Adrenal gland (tissue), 12 donors: ENCODE measurements around the gene PURA. TPM values are rescaled to one million over a fixed set of nuclear protein-coding genes. Genes with fewer than 3 reads are reported as not detected.

Experiments used
- DNase-seq, 7 donors: peaks; one replicate each; pipeline ENCODE4 v3.0.0-alpha.2; 2019 to 2020
- H3K27ac ChIP-seq, 5 donors: fragments of 200-600 bp; sonication (generic) in 4 of 5; 1 replicate in 3 of 5; 2 replicates in 2 of 5; pipeline versions ENCODE4 v1.5.1 to v1.8.0; 2016 to 2020; ENCODE audit warnings: mild to moderate bottlenecking in 1 of 5
- H3K27me3 ChIP-seq: fragments of 200-600 bp; 2 replicates; pipeline ENCODE4 v1.8.0; 2021
- H3K36me3 ChIP-seq, 2 donors: fragments of 200-600 bp; replicated peaks in 1 of 2; 1 replicate in 1 of 2; 2 replicates in 1 of 2; pipeline versions ENCODE4 v1.5.1 to v1.8.0; 2018 to 2022
- H3K4me1 ChIP-seq, 2 donors: fragments of 200-600 bp; replicated peaks in 1 of 2; 1 replicate in 1 of 2; 2 replicates in 1 of 2; pipeline versions ENCODE4 v1.5.1 to v1.8.0; 2018 to 2021
- H3K4me3 ChIP-seq, 4 donors: fragments of 200-600 bp; sonication (generic) in 3 of 4; one replicate each; pipeline ENCODE4 v1.5.1; 2016 to 2018
- H3K9me3 ChIP-seq, 3 donors: fragments of 200-600 bp; sonication (generic) in 1 of 3; replicated peaks in 1 of 3; 1 replicate in 2 of 3; 2 replicates in 1 of 3; pipeline versions ENCODE4 v1.5.1 to v1.8.0; 2016 to 2021
- CTCF ChIP-seq, 6 experiments: fragments of 450-650 bp in 4 of 6; fragments of 200-600 bp in 2 of 6; sonication (generic) in 1 of 6; IDR thresholded peaks; 1 replicate in 5 of 6; 2 replicates in 1 of 6; pipeline versions ENCODE4 v1.5.1 to v1.8.0; 2016 to 2021; ENCODE audit warnings: antibody characterized with exemption in 6 of 6, mild to moderate bottlenecking in 2 of 6, moderate library complexity in 1 of 6
- POLR2A ChIP-seq, 2 donors: fragments of 450-650 bp; IDR thresholded peaks; one replicate each; pipeline ENCODE4 v1.6.1; 2017; ENCODE audit warnings: antibody characterized with exemption in 2 of 2, mild to moderate bottlenecking in 2 of 2, moderate library complexity in 1 of 2
- WGBS, 4 donors: extraction: QIAGEN DNeasy Blood & Tissue Kit in 2 of 4; methylation state at CpG; one replicate each; pipeline versions ENCODE4 v1.1.5 to v1.1.7; 2013 to 2017; 5-methylcytosine and 5-hydroxymethylcytosine counted together
- intact Hi-C, 2 donors: fragments of 100-400 bp; cut with DNase I; formaldehyde crosslinking; loops; one replicate each; pipeline versions ENCODE4 v1.14.1 to v1.15.0; 2022 to 2023
- polyA plus RNA-seq, 3 donors: library from polyadenylated mRNA; stranded (reverse); fragments of 200-250 nt in 2 of 3; fragments of 350-450 nt in 1 of 3; fragmentation: Illumina TruSeq in 1 of 3; extraction: RNeasy Lipid Tissue Mini Kit (QIAGEN cat#74804) in 1 of 3; gene quantifications; one replicate each; pipeline ENCODE4 v1.2.3, GENCODE V29; 2013 to 2014
- total RNA-seq, 9 donors: library from RNA; depleted of rRNA in 4 of 9; stranded (reverse); fragments of >200 nt in 4 of 9; fragments of 120-200 nt in 1 of 9; fragmentation: NEBNext Ultra II Directional in 1 of 9; extraction: Animal tissue kit (Norgen Biotek cat#: 25700) in 1 of 9; gene quantifications; one replicate each; pipeline versions ENCODE4 v1.1.0 to v1.2.4, GENCODE V29; 2013 to 2023
- donor health status: healthy with polysubstance abuse.
- donor health status: Bipolar disorder and iron deficiency.
- donor health status: DM: yes; HTN: yes; CAD: no.
- donor health status: DM: no; HTN: no; CAD: no.
- donor health status: DM: no; HTN: no; CAD: no.
- donor health status: DM: yes; HTN: yes; CAD: no.

Gene PURA
- total and polyA plus RNA-seq, 12 donors = 4.9 to 37.0 (median 21.7) TPM

DNA sequence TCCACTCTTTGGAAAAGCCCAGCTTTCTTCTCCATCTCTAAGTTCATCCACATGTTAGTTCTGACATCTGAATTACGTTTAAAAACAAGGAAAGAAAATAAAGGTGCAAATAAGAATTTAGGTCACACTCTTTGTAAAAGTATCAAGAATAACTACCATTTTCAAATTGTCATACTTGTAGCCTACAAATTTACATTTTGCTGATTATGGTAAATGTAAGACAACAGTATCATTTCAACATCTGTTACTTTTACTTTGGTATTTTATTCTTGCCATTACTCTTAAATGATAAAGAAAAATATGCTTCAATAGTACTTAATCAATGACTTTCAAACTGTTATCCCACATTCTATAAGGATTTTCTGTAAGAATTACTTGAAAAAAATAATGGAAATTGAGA, 9.8 kb upstream of the PURA start:
- intact Hi-C loops = no loop called here
- WGBS, 4 donors = 48 to 71% (median 63%) methylated on average over 1 of the region's 1 CpG
- Histone ChIP-seq H3K36me3 (no peaks in the 10 kb centered on the region), H3K27me3 (no peaks in the 10 kb centered on the region), H3K4me1 (peaks cover 10 to 18% of the 10 kb centered on the region in 2 donors), H3K4me3 (no peak overlapping the region), H3K27ac (no peak overlapping the region), H3K9me3 (no peaks in the 10 kb centered on the region)
- DNase-seq = no peak
- TF ChIP-seq POLR2A (IDR thresholded peaks at IDR 0.05) (no peak), CTCF (IDR thresholded peaks at IDR 0.05) (no peak)

- intact Hi-C loops = no loop called here
- Histone ChIP-seq H3K27ac (peak overlapping the region in 4 of 5 donors; percentile 5 to 99 (median 97)), H3K4me3 (no peak overlapping the region), H3K9me3 (no peaks in the 10 kb centered on the region), H3K27me3 (no peaks in the 10 kb centered on the region), H3K36me3 (no peaks in the 10 kb centered on the region), H3K4me1 (peaks cover 10 to 37% of the 10 kb centered on the region in 2 donors)
- WGBS, 4 donors = 63 to 71% (median 65%) methylated on average over 5 of the region's 5 CpGs
- TF ChIP-seq CTCF (IDR thresholded peaks at IDR 0.05) (no peak), POLR2A (IDR thresholded peaks at IDR 0.05) (no peak)
- no peak for DNase-seq
These were observed 7.8 kb upstream of the PURA start for GRCh38 chr5:140106101-140106500.

DNA sequence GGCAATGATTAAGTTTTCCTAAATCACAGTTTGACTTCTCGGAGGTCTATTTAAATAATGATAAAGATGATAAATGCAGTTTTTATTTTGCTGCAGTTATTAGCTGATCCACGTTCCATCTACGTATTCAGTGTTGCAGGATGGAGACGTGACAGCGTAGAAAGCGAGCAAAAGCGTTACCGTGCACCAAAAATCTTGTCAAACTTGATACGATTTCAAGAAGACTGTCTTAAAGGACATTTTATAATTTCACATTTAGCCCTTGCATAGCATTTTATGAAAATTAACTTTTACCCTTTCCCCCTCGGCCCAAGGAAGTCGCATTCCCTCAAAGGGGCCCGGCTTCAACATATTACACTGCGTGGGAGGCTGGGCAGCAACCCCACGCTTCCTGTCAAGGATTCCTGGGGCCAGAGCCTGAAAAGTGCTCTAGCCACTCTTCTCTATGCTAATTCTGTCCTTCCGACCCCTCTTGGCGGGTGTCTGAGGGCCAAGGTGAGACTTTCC, 7.1 kb upstream of the PURA start:
- Histone ChIP-seq H3K4me3 (peak overlapping the region in 3 of 4 donors; percentile 19 to 81 (median 75)), H3K36me3 (no peaks in the 10 kb centered on the region), H3K27me3 (no peaks in the 10 kb centered on the region), H3K4me1 (peaks cover 10 to 42% of the 10 kb centered on the region in 2 donors), H3K9me3 (no peaks in the 10 kb centered on the region), H3K27ac (peak overlapping the region; percentile 93 to 99 (median 97))
- 32 to 41% (median 35%) methylated on average over 16 of the region's 16 CpGs for WGBS, 4 donors
- DNase-seq = no peak
- intact Hi-C loops = no loop called here
- no peak for TF ChIP-seq POLR2A (IDR thresholded peaks at IDR 0.05)
- no peak for TF ChIP-seq CTCF (IDR thresholded peaks at IDR 0.05)

GRCh38 chr5:140107312-140108092, 6.4 kb upstream of the PURA start:
- H3K4me1 ChIP-seq = peaks cover 11 to 48% of the 10 kb centered on the region in 2 donors
- H3K4me3 ChIP-seq = peak overlapping the region; percentile 19 to 81 (median 57)
- DNase-seq = peak; percentile 92 to 97 (median 94)
- no peaks in the 10 kb centered on the region for H3K36me3 ChIP-seq
- 0 to 4% (median 0%) methylated on average over 11 to 87 of the region's 88 CpGs for WGBS, 4 donors
- H3K27me3 ChIP-seq = no peaks in the 10 kb centered on the region
- intact Hi-C loops = no loop called here
- H3K27ac ChIP-seq = peak overlapping the region; percentile 93 to 99 (median 97)
- no peaks in the 10 kb centered on the region for H3K9me3 ChIP-seq
- TF ChIP-seq CTCF (IDR thresholded peaks at IDR 0.05) (peak in 4 of 6 experiments; percentile 10 to 35 (median 26)), POLR2A (IDR thresholded peaks at IDR 0.05) (peak; percentile 73 to 88)
